OCI-LY7 (cell line): ENCODE results near the gene DHRSX.

Experiments used
- CTCF ChIP-seq: fragments of 200-600 bp; sonication (generic); conservative IDR thresholded peaks from 2 replicates; pipeline ENCODE4 v1.5.1; 2014; ENCODE audit warnings: mild to moderate bottlenecking, antibody characterized with exemption, low read length, moderate library complexity, mixed read lengths
- EZH2phosphoT487 ChIP-seq: fragments of 200-600 bp; sonication (generic); IDR thresholded peaks from 2 replicates; pipeline ENCODE4 v1.6.1; 2018; ENCODE audit warnings: low read depth, borderline replicate concordance, mild to moderate bottlenecking, mixed run types, antibody characterized with exemption, low read length, moderate library complexity, mixed read lengths

GRCh38 chrX:2466876-2467656 lies 33.7 kb downstream of the DHRSX start:
- TF ChIP-seq CTCF (no peak), EZH2phosphoT487 (no peak)
